ENCODE measurements around the gene LRP1-AS.

LRP1-AS gene

GRCh38 chr12:57134949-57135348, 12.5 kb downstream of the LRP1-AS start:
- no peak for TF ChIP-seq POLR2A (IDR thresholded peaks at IDR 0.05; ENCODE audit: low read depth, low read length)
- DNase-seq (ENCODE audit: insufficient read length, low spot score) (no peak), FAIRE-seq (no peak)

GRCh38 chr12:57133916-57134315, 13.5 kb downstream of the LRP1-AS start:
- TF ChIP-seq POLR2A (IDR thresholded peaks at IDR 0.05; ENCODE audit: low read depth, low read length), result no peak
- DNase-seq (ENCODE audit: insufficient read length, low spot score) (no peak), FAIRE-seq (no peak)

DNA sequence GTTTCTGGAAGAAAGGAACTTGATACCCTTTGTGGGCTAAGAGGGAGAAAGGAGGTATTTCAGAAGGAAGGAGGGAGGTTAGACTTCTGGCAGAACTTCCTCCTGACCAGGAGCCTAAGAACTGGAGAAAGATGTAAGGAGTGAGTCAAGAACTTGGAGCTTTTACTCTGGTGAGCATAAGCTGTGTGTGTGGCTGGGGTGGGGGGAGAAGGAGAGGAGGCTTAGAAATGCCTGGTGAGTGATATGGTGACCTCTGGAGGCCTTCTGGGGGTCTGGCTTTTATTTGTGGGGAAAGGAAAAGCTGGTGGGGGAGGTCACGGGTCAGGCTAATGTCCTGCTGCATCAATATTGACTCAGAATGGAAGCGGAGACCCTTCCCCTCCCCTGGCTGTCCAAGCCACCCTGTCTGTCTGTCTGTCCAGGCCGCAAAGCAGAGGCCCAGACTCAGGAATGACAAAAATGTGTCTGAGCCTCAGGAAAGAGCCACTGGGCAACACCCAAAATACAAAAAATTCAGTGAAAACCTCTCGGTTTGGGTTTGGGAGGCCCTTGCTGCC, 14.3 kb downstream of the LRP1-AS start:
- TF ChIP-seq POLR2A (IDR thresholded peaks at IDR 0.05; ENCODE audit: low read depth, low read length), result no peak
- DNase-seq (ENCODE audit: insufficient read length, low spot score), result no peak
- FAIRE-seq, result no peak

- no peak for DNase-seq (ENCODE audit: insufficient read length, low spot score)
- no peak for FAIRE-seq
- TF ChIP-seq POLR2A (IDR thresholded peaks at IDR 0.05; ENCODE audit: low read depth, low read length), result no peak
Measured at GRCh38 chr12:57131896-57132744, 15.3 kb downstream of the LRP1-AS start.

DNA sequence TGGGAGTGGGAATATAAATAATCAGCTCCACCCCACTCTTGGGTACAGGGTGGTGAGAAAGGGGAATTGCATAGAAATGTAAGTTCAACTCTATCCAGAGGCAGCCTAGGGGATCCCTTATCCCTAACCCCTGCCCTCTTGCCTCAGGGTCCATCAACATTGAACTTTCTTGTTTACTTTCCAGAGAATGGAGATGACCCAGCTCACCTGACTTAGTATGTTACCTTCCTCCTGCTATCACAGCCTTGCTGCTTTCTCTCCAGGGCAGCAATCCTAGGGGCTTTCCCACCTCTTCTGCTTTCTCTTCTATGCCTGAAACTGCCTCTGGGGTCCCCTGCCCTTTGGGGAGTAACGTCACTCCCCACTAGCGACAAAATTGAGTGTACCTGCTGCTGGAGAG, 16.5 kb downstream of the LRP1-AS start:
- DNase-seq (ENCODE audit: insufficient read length, low spot score) (no peak), FAIRE-seq (no peak)
- no peak for TF ChIP-seq POLR2A (IDR thresholded peaks at IDR 0.05; ENCODE audit: low read depth, low read length)

GRCh38 chr12:57129889-57130288, 17.5 kb downstream of the LRP1-AS start:
- FAIRE-seq (no peak), DNase-seq (ENCODE audit: insufficient read length, low spot score) (peak; percentile 48)
- no peak for TF ChIP-seq POLR2A (IDR thresholded peaks at IDR 0.05; ENCODE audit: low read depth, low read length)

DNA sequence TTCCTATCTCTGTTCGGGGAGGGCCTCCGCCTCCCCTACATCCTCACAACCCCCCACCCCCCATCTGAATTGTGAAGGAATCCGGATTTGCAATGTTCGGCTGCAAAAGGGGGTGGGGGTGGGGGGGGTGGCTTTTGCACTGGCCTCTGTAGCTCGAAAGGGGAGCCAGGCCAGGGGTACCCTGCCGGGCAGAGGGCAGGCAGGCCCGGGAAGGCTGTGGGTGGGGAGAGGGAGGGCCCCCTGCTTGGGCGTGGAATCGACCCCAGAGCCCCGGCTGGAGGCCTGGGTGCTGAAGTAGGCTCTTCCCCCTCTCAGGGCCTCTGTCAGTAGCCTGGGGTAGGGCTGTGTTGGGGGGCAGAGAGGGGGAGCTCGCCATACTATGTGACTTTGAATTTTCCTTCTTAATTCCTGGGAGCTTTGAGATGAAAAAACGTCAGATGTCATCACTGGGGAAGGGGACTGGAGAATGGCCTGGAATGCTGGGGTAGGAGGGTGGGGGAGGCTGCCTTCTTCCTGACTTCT, 18.0 kb downstream of the LRP1-AS start:
- TF ChIP-seq POLR2A (IDR thresholded peaks at IDR 0.05; ENCODE audit: low read depth, low read length), result no peak
- DNase-seq (ENCODE audit: insufficient read length, low spot score) (no peak), FAIRE-seq (no peak)

- no peak for TF ChIP-seq POLR2A (IDR thresholded peaks at IDR 0.05; ENCODE audit: low read depth, low read length)
- FAIRE-seq (no peak), DNase-seq (ENCODE audit: insufficient read length, low spot score) (peak; percentile 44)
Measured at GRCh38 chr12:57128519-57129247, 18.7 kb downstream of the LRP1-AS start.

DNA sequence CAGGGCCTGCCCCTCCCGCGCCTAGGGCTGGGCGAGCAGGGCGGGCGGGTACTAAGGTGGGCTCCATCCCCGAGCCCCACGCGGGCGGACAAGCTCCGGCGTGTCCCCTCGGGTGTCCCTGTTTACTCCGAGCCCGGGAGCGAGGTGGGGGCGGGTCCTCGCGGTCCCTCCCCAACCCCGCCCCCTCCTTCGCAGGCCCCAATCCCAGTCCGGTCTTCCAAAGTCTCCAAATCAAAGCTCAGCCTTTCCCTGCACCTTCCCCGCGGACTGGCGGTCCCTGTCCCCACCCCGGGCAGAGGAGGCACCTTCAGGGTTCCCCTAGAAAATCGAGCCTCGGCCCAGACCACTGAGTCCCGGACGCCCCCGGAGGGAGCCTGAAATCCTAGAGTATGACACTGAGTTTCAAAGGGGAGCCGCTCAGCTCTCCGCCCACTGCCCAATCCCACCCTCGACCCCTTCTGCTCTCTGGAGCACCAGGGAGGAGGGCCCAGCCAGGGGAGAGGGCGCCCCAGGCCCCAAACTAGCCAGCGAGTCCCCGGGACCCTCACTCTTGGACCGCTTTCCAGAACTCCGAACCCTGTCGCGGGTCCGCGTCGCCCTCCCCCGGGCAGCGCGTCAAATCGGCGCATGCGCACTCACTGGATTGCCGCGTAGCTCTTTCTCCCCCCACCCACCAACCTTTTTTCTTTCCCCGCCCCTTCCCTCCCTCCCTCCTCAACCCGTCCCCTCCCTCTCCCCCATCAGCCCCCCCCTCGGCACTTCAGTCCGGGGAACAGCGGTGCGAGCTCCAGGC, 19.5 kb downstream of the LRP1-AS start, which contains the start of gene LRP1:
Gene LRP1, plus strand, starts transcription at position 758 of the 793 bp plus-strand sequence. CDS start 482 bp downstream, outside the sequence.
- DNase-seq (ENCODE audit: insufficient read length, low spot score) (peak; percentile 74), FAIRE-seq (no peak)
- peak; percentile 64; the same call in 1 of the 2 replicates for TF ChIP-seq POLR2A (IDR thresholded peaks at IDR 0.05; ENCODE audit: low read depth, low read length)

DNA sequence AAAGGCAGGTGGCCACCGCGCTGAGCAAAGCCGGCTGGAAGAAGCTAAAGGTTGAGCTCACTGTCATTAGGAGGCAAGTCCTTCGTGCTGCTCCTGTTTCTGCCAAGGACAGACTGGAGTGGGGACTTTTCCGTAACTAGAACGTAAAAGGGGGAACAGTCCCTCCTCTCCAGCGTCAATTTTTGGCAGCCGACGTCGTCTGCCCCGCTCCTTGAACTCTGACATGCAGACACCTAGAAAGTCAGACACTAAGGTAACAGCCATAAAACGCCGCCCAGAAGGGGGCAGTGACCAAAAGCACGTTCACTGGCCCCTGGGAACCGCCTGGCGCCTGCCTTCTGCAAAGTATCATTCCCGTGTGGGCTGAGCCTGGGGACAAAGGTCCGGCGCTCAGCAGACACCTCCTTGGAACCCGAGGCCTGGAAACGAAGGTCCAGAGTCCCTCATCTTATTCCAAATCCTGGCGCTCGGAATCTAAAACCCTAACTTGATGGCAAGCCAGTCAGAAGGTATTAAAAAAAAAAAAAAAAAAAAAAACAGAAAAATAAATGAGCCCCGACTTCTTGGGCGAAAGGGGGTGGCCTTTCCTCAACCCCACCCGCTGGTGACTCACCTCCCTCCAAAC, 20.2 kb downstream of the LRP1-AS start:
- DNase-seq (ENCODE audit: insufficient read length, low spot score), result no peak
- FAIRE-seq, result no peak
- TF ChIP-seq POLR2A (IDR thresholded peaks at IDR 0.05; ENCODE audit: low read depth, low read length), result no peak

DNA sequence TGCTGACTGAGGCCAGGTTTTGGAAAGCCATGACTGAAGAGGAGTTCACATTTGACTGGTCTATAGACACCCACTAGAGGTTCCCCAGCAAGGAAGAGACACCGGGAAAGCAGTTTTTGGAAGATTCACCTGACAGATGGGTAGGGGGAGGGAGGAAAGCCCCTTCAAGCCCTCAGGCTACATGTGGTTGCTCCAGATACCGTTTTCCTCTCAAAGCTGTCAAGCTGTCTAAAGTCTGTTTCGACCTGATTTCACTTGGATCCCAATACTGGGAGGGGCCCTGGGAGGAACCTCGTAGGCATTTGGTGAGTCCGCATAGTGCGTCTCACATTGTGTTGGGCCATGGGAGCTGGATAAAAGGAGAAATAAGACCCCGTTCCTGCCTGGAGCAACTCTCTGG, 20.9 kb downstream of the LRP1-AS start:
- DNase-seq (ENCODE audit: insufficient read length, low spot score) (no peak), FAIRE-seq (no peak)
- TF ChIP-seq POLR2A (IDR thresholded peaks at IDR 0.05; ENCODE audit: low read depth, low read length), result no peak

- FAIRE-seq (no peak), DNase-seq (ENCODE audit: insufficient read length, low spot score) (no peak)
- no peak for TF ChIP-seq POLR2A (IDR thresholded peaks at IDR 0.05; ENCODE audit: low read depth, low read length)
Measured at GRCh38 chr12:57126061-57126460, 21.4 kb downstream of the LRP1-AS start.

All from H54 (cell line).